Activated CD4-positive, alpha-beta T cell treated with anti-CD3 and anti-CD28 coated beads for 36 hours (primary cell): ENCODE data around the gene ALG14. TPM values are rescaled to one million over a fixed set of nuclear protein-coding genes. Genes with fewer than 3 reads are reported as not detected.
"Not testable (repeated sequence)": the region's sequence is repeated elsewhere in the genome, so short reads cannot be mapped to it uniquely, and the experiment has no call there.

Experiments used
- ATAC-seq: fragments of 200-7000 bp; cut with Tn5 transposase; one replicate; pipeline ENCODE4 v1.10.0; 2021; ENCODE audit warnings: mild to moderate bottlenecking, moderate library complexity
- CTCF ChIA-PET: fragments of 350-600 bp; sonication (Branson Sonifier 250); formaldehyde crosslinking; loops from one replicate; lab custom pipeline; 2021; ENCODE audit warnings: antibody characterized with exemption; lab: Charles Lee
- POLR2A ChIA-PET: fragments of 350-600 bp; sonication (Branson Sonifier 250); formaldehyde crosslinking; loops from one replicate; lab custom pipeline; 2021; ENCODE audit warnings: antibody characterized with exemption, inconsistent platforms; lab: Charles Lee
- DNase-seq: peaks from one replicate; pipeline ENCODE4 v3.0.0-alpha.2; 2020
- H3K27ac Mint-ChIP-seq: one replicate; pipeline ENCODE4 v1.8.0; 2021; ENCODE audit warnings: mixed read lengths
- H3K27me3 Mint-ChIP-seq: one replicate; pipeline ENCODE4 v1.8.0; 2021; ENCODE audit warnings: mixed read lengths
- H3K36me3 Mint-ChIP-seq: one replicate; pipeline ENCODE4 v1.8.0; 2021; ENCODE audit warnings: low read depth, mixed read lengths
- H3K4me1 Mint-ChIP-seq: one replicate; pipeline ENCODE4 v1.8.0; 2021; ENCODE audit warnings: mixed read lengths
- H3K4me3 Mint-ChIP-seq: one replicate; pipeline ENCODE4 v1.8.0; 2021; ENCODE audit warnings: mild to moderate bottlenecking, moderate library complexity, mixed read lengths
- H3K9me3 Mint-ChIP-seq: one replicate; pipeline ENCODE4 v1.8.0; 2021; ENCODE audit warnings: low read depth, mixed read lengths
- intact Hi-C, 2 experiments: fragments of 100-400 bp; cut with DNase I in 1 of 2; cut with micrococcal nuclease in 1 of 2; formaldehyde crosslinking; loops; one replicate each; pipeline versions ENCODE4 v1.14.2 to v1.15.1; 2022 to 2024; cut with DNase I, micrococcal nuclease
- total RNA-seq, 2 experiments: library from RNA; stranded (reverse); gene quantifications; one replicate each; pipeline ENCODE4 v1.2.3, GENCODE V29; 2021

The ALG14 gene
- total RNA-seq, 2 experiments from 2014 or later = 5.3 to 7.3 TPM

DNA sequence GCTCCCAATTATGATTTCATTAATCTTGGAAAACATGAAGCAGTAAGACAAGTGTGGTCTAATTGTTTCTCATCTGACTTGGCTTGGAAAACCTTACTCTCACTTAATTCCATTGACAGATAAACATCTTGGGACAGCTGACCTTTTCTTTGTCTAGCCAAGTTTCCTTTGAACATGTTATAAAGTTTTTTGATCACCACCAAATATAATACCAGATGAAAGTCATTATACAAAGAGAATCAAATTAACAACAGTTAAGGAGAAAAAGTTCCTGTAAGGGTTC, 50.2 kb downstream of the ALG14 start:
- Mint-ChIP-seq H3K27me3 (no peaks in the 10 kb centered on the region), H3K4me1 (no peaks in the 10 kb centered on the region), H3K9me3 (no peaks in the 10 kb centered on the region), H3K27ac (no peak overlapping the region), H3K4me3 (no peak overlapping the region), H3K36me3 (peaks cover 15% of the 10 kb centered on the region)
- intact Hi-C loops = no loop called here
- no peak for DNase-seq
- ChIA-PET POLR2A (no interaction called here), CTCF (interaction anchor here (1.1 kb wide), 1 partner anchor 21 kb away, joined by 3 read pairs; no protein-coding TSS in a partner anchor)
- no peak for ATAC-seq

DNA sequence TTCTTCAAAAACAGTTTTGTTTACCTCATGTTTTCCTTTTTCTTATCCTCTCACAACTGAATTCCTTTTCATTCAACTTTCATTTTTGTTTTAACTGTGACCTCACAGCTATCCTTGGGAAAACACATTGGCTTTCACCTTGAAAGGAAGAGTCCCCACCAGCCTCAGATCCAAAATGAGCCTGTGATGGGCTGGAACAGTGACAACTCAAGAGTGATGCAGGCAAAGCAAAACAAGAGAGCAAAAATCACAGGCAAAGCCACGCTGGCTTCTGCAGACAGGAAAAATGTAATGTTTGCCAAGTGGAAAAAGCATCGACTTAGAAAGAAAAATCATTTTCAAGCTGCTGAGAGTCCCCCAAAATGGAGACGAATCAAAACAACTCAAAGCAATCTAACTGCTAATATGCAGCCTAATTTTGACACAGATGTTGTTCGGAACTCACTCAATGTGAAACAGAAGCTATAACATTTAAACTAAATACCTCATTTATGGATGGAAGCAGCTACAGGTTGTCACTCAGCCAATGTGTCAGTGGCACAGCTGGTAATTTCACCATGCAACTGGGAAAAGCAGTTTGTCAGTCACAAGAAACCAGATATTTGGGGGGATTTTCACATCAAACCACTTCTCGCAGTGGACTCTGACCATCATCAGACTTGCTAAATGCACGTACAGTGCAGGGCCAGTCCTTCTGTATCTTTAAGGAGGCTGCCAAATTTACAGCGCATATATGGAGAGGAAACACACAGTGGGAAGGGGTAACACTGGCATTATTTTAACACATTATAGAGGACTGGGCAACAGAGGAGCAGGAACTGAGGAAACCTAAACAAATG, 50.7 kb downstream of the ALG14 start:
- ATAC-seq (no peak), DNase-seq (no peak)
- H3K27me3 Mint-ChIP-seq = no peaks in the 10 kb centered on the region
- no peaks in the 10 kb centered on the region for H3K9me3 Mint-ChIP-seq
- ChIA-PET CTCF (interaction anchor here (0.6 to 1.2 kb wide), 2 partner anchors 21 to 105 kb away, joined by 3 read pairs; no protein-coding TSS in a partner anchor), POLR2A (no interaction called here)
- H3K4me1 Mint-ChIP-seq = no peaks in the 10 kb centered on the region
- intact Hi-C loops = no loop called here
- peaks cover 11% of the 10 kb centered on the region for H3K36me3 Mint-ChIP-seq
- no peak overlapping the region for H3K27ac Mint-ChIP-seq
- H3K4me3 Mint-ChIP-seq = no peak overlapping the region

DNA sequence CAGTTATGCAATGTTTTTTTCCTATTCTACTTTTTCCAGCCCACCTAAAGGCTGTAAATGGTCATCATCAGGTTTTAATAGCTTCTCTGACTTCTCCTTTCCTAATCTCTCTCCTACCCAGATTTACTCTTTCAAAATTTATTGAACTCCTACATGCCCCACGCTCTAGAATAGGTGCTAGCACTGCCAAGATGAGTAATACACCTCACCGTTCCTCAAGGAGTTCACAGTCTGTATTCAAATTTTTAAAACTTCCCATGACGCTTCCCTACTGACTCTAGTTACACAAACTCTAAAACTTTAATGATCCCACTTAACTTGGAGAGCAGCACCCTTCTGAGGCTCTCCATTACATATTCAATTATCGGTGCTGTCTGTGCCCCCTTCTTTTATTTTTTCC, 51.6 kb downstream of the ALG14 start:
- no peaks in the 10 kb centered on the region for H3K9me3 Mint-ChIP-seq
- H3K27me3 Mint-ChIP-seq = no peaks in the 10 kb centered on the region
- H3K27ac Mint-ChIP-seq = no peak overlapping the region
- H3K36me3 Mint-ChIP-seq = peaks cover 5% of the 10 kb centered on the region
- ATAC-seq = no peak
- DNase-seq = no peak
- POLR2A ChIA-PET = no interaction called here
- no peaks in the 10 kb centered on the region for H3K4me1 Mint-ChIP-seq
- intact Hi-C loops = no loop called here
- CTCF ChIA-PET = interaction anchor here (1.2 kb wide), 1 partner anchor 22 kb away, joined by 3 read pairs; no protein-coding TSS in a partner anchor
- H3K4me3 Mint-ChIP-seq = no peak overlapping the region

DNA sequence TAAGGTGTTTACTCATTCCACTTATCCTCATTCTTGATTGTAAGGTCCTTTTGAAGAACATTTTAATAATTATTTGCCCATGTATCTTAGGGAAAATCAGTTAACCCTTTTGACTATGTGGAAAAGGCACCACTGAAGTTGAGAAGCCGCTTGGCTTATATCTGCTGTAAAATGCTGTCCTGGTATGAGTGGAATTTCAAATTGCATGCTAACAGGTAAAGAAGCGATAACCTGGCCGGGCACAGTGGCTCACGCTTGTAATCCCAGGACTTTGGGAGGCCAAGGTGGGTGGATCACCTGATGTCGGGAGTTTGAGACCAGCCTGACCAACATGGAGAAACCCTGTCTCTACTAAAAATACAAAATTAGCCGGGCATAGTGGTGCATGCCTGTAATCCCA, 53.3 kb downstream of the ALG14 start:
- POLR2A ChIA-PET = interaction anchor here (0.6 kb wide), 1 partner anchor 153 kb away, joined by 5 read pairs; no protein-coding TSS in a partner anchor
- H3K27ac Mint-ChIP-seq, H3K4me1 Mint-ChIP-seq, CTCF ChIA-PET, intact Hi-C loops, DNase-seq, H3K27me3 Mint-ChIP-seq, H3K4me3 Mint-ChIP-seq, ATAC-seq, H3K9me3 Mint-ChIP-seq, H3K36me3 Mint-ChIP-seq: not testable (repeated sequence)

DNA sequence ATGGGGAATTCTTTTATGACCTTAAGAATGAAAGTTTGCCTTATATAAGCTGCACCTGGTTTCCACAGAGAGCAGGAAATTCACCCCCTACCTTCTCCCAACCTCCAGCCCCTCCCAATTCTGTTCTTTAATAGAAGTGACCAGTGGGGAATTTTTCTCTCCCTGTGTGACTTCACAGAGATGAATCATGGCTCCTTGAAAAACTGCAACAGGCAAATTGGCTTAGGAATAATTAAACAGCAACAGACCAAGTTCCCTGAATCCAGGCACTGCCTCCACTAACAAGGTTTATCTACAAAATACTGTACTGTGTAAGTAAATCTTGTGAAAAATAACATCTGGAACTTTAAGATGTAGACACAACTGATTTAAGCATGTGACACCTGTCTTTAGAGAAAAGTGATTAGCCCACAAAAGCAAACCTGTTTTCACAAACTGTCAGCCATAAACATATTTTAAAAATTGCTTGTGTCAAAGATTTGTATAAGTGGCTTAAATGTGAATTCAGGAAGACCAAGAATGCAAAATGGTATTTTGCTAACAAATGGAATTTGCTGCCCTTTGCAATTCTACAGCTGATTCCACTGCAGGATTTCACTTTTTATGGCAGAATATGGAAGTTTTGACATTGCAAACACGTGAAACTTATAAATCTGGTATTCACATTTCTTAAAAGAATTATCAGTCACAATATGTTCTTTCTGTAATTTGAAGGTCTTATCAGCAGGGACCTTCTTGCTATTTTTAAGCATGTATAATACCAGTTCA, 54.0 kb downstream of the ALG14 start:
- CTCF ChIA-PET = no interaction called here
- Mint-ChIP-seq H3K4me3 (no peak overlapping the region), H3K27me3 (no peaks in the 10 kb centered on the region), H3K9me3 (no peaks in the 10 kb centered on the region), H3K4me1 (no peaks in the 10 kb centered on the region), H3K27ac (no peak overlapping the region), H3K36me3 (no peaks in the 10 kb centered on the region)
- DNase-seq = no peak
- intact Hi-C loops = no loop called here
- POLR2A ChIA-PET = no interaction called here
- ATAC-seq = no peak

DNA sequence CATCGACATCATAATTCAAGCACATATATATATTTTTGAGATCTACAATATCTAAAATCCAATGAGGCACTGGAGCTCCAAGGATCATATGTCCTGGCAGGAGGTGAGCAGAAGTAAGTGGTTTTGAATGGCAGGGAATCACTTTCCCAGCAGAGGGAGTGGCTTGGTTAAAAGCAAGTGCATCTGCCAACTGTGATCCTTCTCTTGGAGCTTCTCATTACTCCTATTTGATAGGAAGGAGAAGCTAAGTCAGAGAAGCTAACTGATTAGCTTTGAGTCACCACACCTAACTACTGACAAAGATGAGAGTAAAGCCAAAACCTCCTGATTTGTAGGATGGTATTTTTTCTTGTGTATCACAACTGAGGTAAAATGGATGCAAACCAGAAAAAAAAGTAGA, 55.0 kb downstream of the ALG14 start:
- intact Hi-C loops = no loop called here
- Mint-ChIP-seq H3K9me3 (no peaks in the 10 kb centered on the region), H3K27me3 (no peaks in the 10 kb centered on the region), H3K4me3 (no peak overlapping the region), H3K36me3 (no peaks in the 10 kb centered on the region), H3K27ac (no peak overlapping the region), H3K4me1 (no peaks in the 10 kb centered on the region)
- POLR2A ChIA-PET = interaction anchor here (0.7 kb wide), 1 partner anchor 226 kb away, joined by 4 read pairs; no protein-coding TSS in a partner anchor
- ATAC-seq (no peak), DNase-seq (no peak)
- CTCF ChIA-PET = interaction anchor here (0.6 kb wide), 1 partner anchor 8 kb away, joined by 5 read pairs; no protein-coding TSS in a partner anchor

DNA sequence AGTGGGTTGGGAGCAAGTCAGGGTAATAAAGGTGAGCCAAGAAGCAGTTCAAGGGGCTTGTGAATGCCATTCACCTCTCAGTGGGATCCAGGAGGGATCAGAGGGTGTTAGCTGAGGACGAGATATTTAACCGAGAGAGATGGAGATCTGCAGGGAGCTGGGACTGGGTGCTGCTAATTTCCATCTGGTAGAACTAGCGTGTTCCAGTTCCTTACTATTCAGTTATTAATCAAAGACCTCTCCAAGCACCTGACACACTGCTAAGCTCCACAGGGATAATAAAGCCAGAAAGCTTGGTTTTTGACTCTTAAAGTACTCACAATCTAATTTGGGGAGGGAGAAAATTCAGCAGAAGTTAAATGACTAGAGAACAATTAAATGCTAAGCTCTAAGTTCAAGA, 57.7 kb downstream of the ALG14 start:
- no peaks in the 10 kb centered on the region for H3K36me3 Mint-ChIP-seq
- DNase-seq (no peak), ATAC-seq (no peak)
- no peak overlapping the region for H3K4me3 Mint-ChIP-seq
- ChIA-PET CTCF (interaction anchor here (1.4 to 1.7 kb wide), 2 partner anchors 28 to 31 kb away, joined by 4 to 7 read pairs; no protein-coding TSS in a partner anchor), POLR2A (no interaction called here)
- no peaks in the 10 kb centered on the region for H3K4me1 Mint-ChIP-seq
- intact Hi-C loops = no loop called here
- H3K9me3 Mint-ChIP-seq = no peaks in the 10 kb centered on the region
- no peaks in the 10 kb centered on the region for H3K27me3 Mint-ChIP-seq
- H3K27ac Mint-ChIP-seq = no peak overlapping the region

DNA sequence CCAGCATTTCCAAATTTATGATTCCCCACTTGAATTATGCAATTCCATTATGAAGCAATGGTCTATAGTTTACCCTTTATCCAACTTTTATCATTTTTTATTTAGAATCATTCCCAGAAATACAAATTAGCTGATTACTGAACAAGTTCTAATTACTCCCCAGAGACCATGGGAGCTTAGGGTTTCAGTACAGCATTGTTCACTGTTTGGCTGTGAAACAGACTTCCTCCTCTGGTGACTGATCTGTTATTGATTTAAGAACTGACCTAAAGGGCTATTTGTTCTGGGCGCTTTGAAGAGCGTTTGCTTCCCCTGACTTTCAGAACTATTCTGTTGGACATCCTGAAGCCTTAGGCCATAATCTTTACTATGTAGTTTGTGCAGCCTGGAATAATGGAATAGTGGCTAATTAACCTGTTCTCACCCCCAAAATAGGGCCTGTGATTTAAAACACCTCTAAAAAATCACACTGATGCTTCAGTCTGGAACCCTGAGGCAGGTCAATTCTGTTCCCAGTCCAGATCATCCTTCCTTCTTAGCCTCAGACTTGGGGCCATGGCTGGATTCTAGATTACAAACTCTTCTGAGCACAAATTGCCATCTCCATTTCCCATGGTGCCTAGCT, 58.7 kb downstream of the ALG14 start:
- no peaks in the 10 kb centered on the region for H3K36me3 Mint-ChIP-seq
- no peaks in the 10 kb centered on the region for H3K27me3 Mint-ChIP-seq
- intact Hi-C loops = no loop called here
- ChIA-PET POLR2A (interaction anchor here (0.6 kb wide), 1 partner anchor 123 kb away, joined by 3 read pairs; no protein-coding TSS in a partner anchor), CTCF (interaction anchor here (0.6 to 1.7 kb wide), 3 partner anchors 12 to 30 kb away, joined by 4 to 7 read pairs (median 4); no protein-coding TSS in a partner anchor)
- DNase-seq (no peak), ATAC-seq (no peak)
- H3K27ac Mint-ChIP-seq = no peak overlapping the region
- H3K9me3 Mint-ChIP-seq = no peaks in the 10 kb centered on the region
- H3K4me1 Mint-ChIP-seq = no peaks in the 10 kb centered on the region
- no peak overlapping the region for H3K4me3 Mint-ChIP-seq

DNA sequence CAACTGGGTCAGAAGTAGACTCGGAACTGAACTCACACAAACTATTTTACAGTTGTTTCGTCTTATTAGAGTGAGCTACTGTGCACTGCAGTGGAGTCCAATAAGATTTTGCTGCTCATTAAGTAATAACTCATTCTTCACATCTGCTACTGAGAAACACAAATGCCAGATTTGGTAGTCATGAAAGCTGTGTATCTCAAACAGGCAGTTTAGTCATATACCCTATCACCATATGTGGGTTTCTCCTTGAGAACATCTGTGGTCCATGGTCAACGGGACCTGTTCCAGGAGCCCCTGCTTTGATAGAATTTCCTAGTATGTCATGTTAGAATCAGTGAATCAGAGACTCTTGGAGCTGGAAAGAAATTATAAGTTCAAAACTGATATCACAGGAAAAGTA, 60.4 kb downstream of the ALG14 start:
- ChIA-PET CTCF (interaction anchor here (1.0 kb wide), 1 partner anchor 22 kb away, joined by 3 read pairs; no protein-coding TSS in a partner anchor), POLR2A (no interaction called here)
- Mint-ChIP-seq H3K27me3 (no peaks in the 10 kb centered on the region), H3K4me1 (no peaks in the 10 kb centered on the region), H3K27ac (no peak overlapping the region), H3K36me3 (no peaks in the 10 kb centered on the region), H3K9me3 (no peaks in the 10 kb centered on the region), H3K4me3 (no peak overlapping the region)
- no peak for ATAC-seq
- intact Hi-C loops = no loop called here
- no peak for DNase-seq

DNA sequence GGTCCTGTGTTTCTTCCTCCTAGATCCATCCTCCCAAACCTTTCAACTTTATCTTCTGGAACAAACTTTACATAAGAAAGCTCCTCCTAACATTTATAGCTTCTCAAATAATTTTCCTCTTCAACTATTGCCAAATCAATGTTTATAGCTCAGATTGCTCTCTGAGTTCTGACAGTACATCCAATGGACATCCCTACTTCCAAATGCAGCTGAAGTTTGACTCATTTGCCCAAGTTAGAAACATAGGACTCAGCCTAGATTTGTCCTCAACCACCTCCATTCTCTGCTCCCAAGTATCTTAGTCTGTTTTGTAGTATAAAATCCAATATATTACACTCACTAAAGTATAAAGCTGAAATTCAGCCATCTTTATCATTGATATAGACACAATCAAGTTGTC, 62.6 kb downstream of the ALG14 start:
- H3K4me3 Mint-ChIP-seq = no peak overlapping the region
- DNase-seq (no peak), ATAC-seq (no peak)
- no peaks in the 10 kb centered on the region for H3K27me3 Mint-ChIP-seq
- intact Hi-C loops = no loop called here
- no peak overlapping the region for H3K27ac Mint-ChIP-seq
- H3K36me3 Mint-ChIP-seq = no peaks in the 10 kb centered on the region
- ChIA-PET CTCF (no interaction called here), POLR2A (no interaction called here)
- H3K4me1 Mint-ChIP-seq = no peaks in the 10 kb centered on the region
- H3K9me3 Mint-ChIP-seq = no peaks in the 10 kb centered on the region

DNA sequence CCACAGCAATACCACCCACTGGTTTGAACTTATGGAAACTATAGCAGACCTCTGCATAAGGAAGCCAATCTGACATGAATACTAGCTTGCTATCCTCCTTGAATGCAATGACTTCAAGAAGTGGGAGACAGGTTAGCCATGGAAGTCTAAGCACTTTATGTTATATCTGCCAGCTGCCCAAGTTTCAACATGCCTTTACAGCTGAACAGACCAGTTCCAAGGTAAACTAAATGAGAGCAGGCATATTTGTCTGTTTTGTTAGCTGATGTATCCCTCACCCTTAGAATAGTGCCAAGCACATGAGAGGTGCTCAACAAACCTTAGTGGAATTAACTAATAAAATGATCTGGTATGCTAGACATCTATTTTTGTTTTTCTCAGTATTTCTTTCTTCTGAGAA, 65.1 kb downstream of the ALG14 start:
- no peak for DNase-seq
- CTCF ChIA-PET = interaction anchor here (0.6 to 1.2 kb wide), 2 partner anchors 10 to 36 kb away, joined by 3 read pairs; no protein-coding TSS in a partner anchor
- POLR2A ChIA-PET = no interaction called here
- Mint-ChIP-seq H3K36me3 (no peaks in the 10 kb centered on the region), H3K9me3 (no peaks in the 10 kb centered on the region), H3K4me1 (no peaks in the 10 kb centered on the region), H3K4me3 (no peak overlapping the region), H3K27me3 (no peaks in the 10 kb centered on the region), H3K27ac (no peak overlapping the region)
- no peak for ATAC-seq
- intact Hi-C loops = no loop called here
